GM12878 (cell line): Measurements from ENCODE around the gene ZNF692. TPM values are rescaled to one million over a fixed set of nuclear protein-coding genes. Genes with fewer than 3 reads are reported as not detected.
A peak's percentile ranks its signal among the peaks of the same experiment; 100 is the strongest.

ENCODE experiments used
- ATAC-seq: fragments of 200-7000 bp; cut with Tn5 transposase; 3 replicates; pipeline ENCODE4 v1.9.1; 2020; ENCODE audit warnings: mild to moderate bottlenecking, moderate library complexity
- BruUV-seq: library from RNA; stranded (reverse); fragments of 400-500 nt; replicated peaks from 2 replicates; lab custom pipeline; 2021; lab: Mats Ljungman, UMichigan
- CTCF ChIA-PET: fragments of 300-600 bp; sonication (Branson Sonifier 250); formaldehyde crosslinking; extraction: SDS; loops from one replicate; lab custom pipeline; 2021; ENCODE audit warnings: inconsistent platforms; lab: Yijun Ruan, JAX
- POLR2A ChIA-PET: fragments of 350-600 bp; formaldehyde crosslinking; extraction: SDS; loops from one replicate; lab custom pipeline; 2021; ENCODE audit warnings: inconsistent platforms; lab: Charles Lee
- RAD21 ChIA-PET: fragments of 300-600 bp; sonication (Branson Sonifier 250); formaldehyde crosslinking; loops from one replicate; lab custom pipeline; 2023; ENCODE audit warnings: antibody characterized with exemption; ENCODE audit not compliant: unreplicated experiment; lab: Charles Lee
- SMC1A ChIA-PET: fragments of 300-600 bp; sonication (Branson Sonifier 250); formaldehyde crosslinking; loops from one replicate; lab custom pipeline; 2023; ENCODE audit not compliant: unreplicated experiment, uncharacterized antibody; lab: Charles Lee
- DNase-seq: peaks from one replicate; pipeline ENCODE4 v3.0.0-alpha.2; 2011; ENCODE audit warnings: low read depth, low spot score
- FAIRE-seq: peaks from 3 replicates; lab custom pipeline; 2011; peaks lifted over from hg19 to GRCh38; lab: Jason Lieb, UNC
- H2AFZ ChIP-seq: 2 replicates; pipeline ENCODE4 v1.6.0; 2011; ENCODE audit warnings: low read depth, low read length, control low read depth; ENCODE audit not compliant: control insufficient read depth
- H3K27ac ChIP-seq: 2 replicates; pipeline ENCODE4 v1.5.1; 2011; ENCODE audit warnings: control low read depth; ENCODE audit not compliant: control insufficient read depth, insufficient read depth
- H3K27me3 ChIP-seq, 2 experiments: replicated peaks in 1 of 2; 2 replicates each; pipeline versions ENCODE4 v1.6.0 to v1.6.1; 2011; ENCODE audit warnings: low read length in 1 of 2; ENCODE audit not compliant: control insufficient read depth in 2 of 2, insufficient read depth in 2 of 2
- H3K36me3 ChIP-seq, 2 experiments: 2 replicates each; pipeline ENCODE4 v1.5.1; 2011; ENCODE audit warnings: low read length in 1 of 2; ENCODE audit not compliant: control insufficient read depth in 2 of 2, insufficient read depth in 2 of 2
- H3K4me1 ChIP-seq: 2 replicates; pipeline ENCODE4 v1.6.1; 2011; ENCODE audit warnings: mild to moderate bottlenecking, low read length, moderate library complexity, mixed read lengths; ENCODE audit not compliant: control insufficient read depth, insufficient read depth
- H3K4me2 ChIP-seq: 2 replicates; pipeline ENCODE4 v1.6.0; 2011; ENCODE audit warnings: control low read depth; ENCODE audit not compliant: control insufficient read depth, insufficient read depth
- H3K4me3 ChIP-seq: fragments of 200-600 bp; sonication (generic); 2 replicates; pipeline ENCODE4 v1.5.1; 2016
- H3K79me2 ChIP-seq: 2 replicates; pipeline ENCODE4 v1.6.0; 2011; ENCODE audit warnings: low read length; ENCODE audit not compliant: control insufficient read depth, insufficient read depth
- H3K9ac ChIP-seq: 2 replicates; pipeline ENCODE4 v1.8.0; 2011; ENCODE audit warnings: low read length, control low read depth, mixed read lengths; ENCODE audit not compliant: control insufficient read depth, insufficient read depth
- H3K9me3 ChIP-seq: replicated peaks from 3 replicates; pipeline ENCODE4 v1.5.1; 2011; ENCODE audit warnings: mild to moderate bottlenecking, low read length; ENCODE audit not compliant: control insufficient read depth, insufficient read depth
- H4K20me1 ChIP-seq: 2 replicates; pipeline ENCODE4 v1.6.0; 2011; ENCODE audit not compliant: control insufficient read depth, insufficient read depth
- MEF2B ChIP-seq: fragments of 450-650 bp; IDR thresholded peaks from 2 replicates; pipeline ENCODE4 v1.6.1; 2018; ENCODE audit warnings: mild to moderate bottlenecking, moderate library complexity; ENCODE audit not compliant: partially characterized antibody, poor library complexity, severe bottlenecking
- RUNX3 ChIP-seq: IDR thresholded peaks from 2 replicates; pipeline ENCODE4 v1.6.1; 2012; ENCODE audit warnings: low read length, inconsistent platforms
- TCF12 ChIP-seq: IDR thresholded peaks from 2 replicates; pipeline ENCODE4 v1.6.1; 2011; ENCODE audit warnings: low read depth, mild to moderate bottlenecking, low read length
- WGBS: methylation state at CpG from one replicate; pipeline ENCODE4 v1.1.6; 2016; ENCODE audit warnings: low lambda C conversion rate; ENCODE audit not compliant: insufficient replicate concordance, insufficient coverage; ENCODE audit errors: missing lambda C conversion rate; 5-methylcytosine and 5-hydroxymethylcytosine counted together
- in situ Hi-C: fragments of 300-500 bp; cut with MboI; formaldehyde crosslinking; loops from 9 replicates; pipeline ENCODE4 v1.14.3; 2018; ENCODE audit warnings: mixed read lengths
- intact Hi-C: fragments of 100-400 bp; cut with micrococcal nuclease; formaldehyde crosslinking; loops from one replicate; pipeline ENCODE4 v1.14.2; 2022; ENCODE audit not compliant: unreplicated experiment
- polyA plus RNA-seq, 11 experiments: library from polyadenylated mRNA; depleted of rRNA in 4 of 11; unstranded in 6 of 11; stranded (reverse) in 5 of 11; fragments of >200 nt; fragmentation: Nextera tagmentation in 4 of 11; fragmentation: Illumina TruSeq in 1 of 11; extraction: Ambion mirVana in 4 of 11; extraction: Trizol in 1 of 11; gene quantifications; 1 replicate in 1 of 11; 2 replicates in 10 of 11; pipeline versions ENCODE4 v1.2.1 to v1.2.3, GENCODE V29; 2011 to 2016; ENCODE audit warnings: inconsistent platforms in 2 of 11, missing spikeins in 2 of 11, low read depth in 1 of 11
- total RNA-seq, 4 experiments: library from RNA; depleted of rRNA in 3 of 4; stranded (reverse); fragments of >200 nt in 3 of 4; fragmentation: Illumina TruSeq in 1 of 4; extraction: Trizol in 1 of 4; gene quantifications; 2 replicates each; pipeline versions ENCODE4 v1.2.1 to v1.2.3, GENCODE V29; 2013 to 2021
- TF ChIP-seq, protein P1 (sequence below): fragments of 450-650 bp; IDR thresholded peaks from 2 replicates; pipeline ENCODE4 v1.6.1; 2017; ENCODE audit warnings: mild to moderate bottlenecking, low read depth, inconsistent platforms; ENCODE audit not compliant: poor library complexity, severe bottlenecking

Gene ZNF692
- total and polyA plus RNA-seq, 10 of the 15 experiments (the other 5 are each of a cell fraction or from before 2014, with no cell fraction given), result 5.3 to 76.6 (median 36.9) TPM

DNA sequence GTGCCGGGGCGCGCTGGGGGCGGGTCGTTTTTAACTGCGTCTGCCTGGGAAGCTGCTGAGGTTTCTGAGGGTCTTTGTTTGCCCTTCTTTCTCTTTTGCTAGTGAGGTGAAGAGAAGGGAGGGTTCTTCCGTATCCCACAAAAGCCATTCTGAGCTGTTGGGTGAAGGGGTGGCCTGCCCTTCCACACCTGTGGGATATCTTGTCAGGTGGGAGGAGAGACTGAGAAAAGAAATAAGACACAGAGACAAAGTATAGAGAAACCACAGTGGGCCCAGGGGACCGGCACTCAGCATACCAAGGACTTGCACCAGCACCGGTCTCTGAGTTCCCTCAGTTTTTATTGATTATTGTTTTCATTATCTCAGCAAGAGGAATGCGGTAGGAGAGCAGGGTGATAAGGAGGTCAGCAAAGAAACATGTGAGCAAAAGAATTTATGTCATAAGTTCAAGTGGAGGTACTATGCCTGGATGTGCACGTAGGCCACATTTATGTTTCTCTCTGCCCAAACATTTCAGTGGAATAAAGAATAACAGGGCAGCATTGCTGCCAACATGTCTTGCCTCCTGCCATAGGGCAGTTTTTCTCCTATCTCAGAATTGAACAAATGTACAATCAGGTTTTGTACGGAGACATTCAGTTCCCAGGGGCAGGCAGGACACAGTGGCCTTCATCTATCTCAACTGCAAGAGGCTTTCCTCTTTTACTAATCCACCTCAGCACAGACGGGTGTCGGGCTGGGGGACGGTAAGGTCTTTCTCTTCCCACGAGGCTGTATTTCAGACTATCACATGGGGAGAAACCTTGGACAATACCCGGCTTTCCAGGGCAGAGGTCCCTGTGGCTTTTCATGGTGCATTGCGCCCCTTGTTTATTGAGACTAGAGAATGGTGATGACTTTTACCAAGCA is 48.1 kb upstream of the ZNF692 start:
- peak; percentile 26 for ATAC-seq
- intact Hi-C loops, result loop anchor here (1.0 kb wide), 2 partner anchors 33 to 69 kb away; partner anchors contain the start of gene ZNF672
- TF ChIP-seq TCF12 (no peak), RUNX3 (peak; percentile 54), MEF2B (peak; percentile 86)
- TF ChIP-seq, protein P1, sequence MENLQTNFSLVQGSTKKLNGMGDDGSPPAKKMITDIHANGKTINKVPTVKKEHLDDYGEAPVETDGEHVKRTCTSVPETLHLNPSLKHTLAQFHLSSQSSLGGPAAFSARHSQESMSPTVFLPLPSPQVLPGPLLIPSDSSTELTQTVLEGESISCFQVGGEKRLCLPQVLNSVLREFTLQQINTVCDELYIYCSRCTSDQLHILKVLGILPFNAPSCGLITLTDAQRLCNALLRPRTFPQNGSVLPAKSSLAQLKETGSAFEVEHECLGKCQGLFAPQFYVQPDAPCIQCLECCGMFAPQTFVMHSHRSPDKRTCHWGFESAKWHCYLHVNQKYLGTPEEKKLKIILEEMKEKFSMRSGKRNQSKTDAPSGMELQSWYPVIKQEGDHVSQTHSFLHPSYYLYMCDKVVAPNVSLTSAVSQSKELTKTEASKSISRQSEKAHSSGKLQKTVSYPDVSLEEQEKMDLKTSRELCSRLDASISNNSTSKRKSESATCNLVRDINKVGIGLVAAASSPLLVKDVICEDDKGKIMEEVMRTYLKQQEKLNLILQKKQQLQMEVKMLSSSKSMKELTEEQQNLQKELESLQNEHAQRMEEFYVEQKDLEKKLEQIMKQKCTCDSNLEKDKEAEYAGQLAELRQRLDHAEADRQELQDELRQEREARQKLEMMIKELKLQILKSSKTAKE, result no peak
- TF ChIP-seq, all 136 proteins: peak for 2
- POLR2A ChIA-PET, result interaction anchor here (0.6 to 2.0 kb wide), 4 partner anchors 20 to 81 kb away, joined by 3 to 10 read pairs (median 5); partner anchors contain the start of gene SH3BP5L
- peak overlapping the region; percentile 59 for H3K27ac ChIP-seq
- peak overlapping the region; percentile 54 for H3K9ac ChIP-seq
- RAD21 ChIA-PET, result interaction anchor here (1.9 kb wide), 1 partner anchor 33 kb away, joined by 9 read pairs; no protein-coding TSS in a partner anchor
- H3K27me3 ChIP-seq, result no peaks in the 10 kb centered on the region
- no peaks in the 10 kb centered on the region for H3K9me3 ChIP-seq
- peak overlapping the region; percentile 95 for H2AFZ ChIP-seq
- peak overlapping the region; percentile 43 for H3K4me2 ChIP-seq
- in situ Hi-C loops, result no loop called here
- BruUV-seq, result TSS peak; percentile 81
- H3K4me1 ChIP-seq, result peaks cover 2% of the 10 kb centered on the region; the same call in 1 of the 2 replicates
- DNase-seq (no peak), FAIRE-seq (no peak)
- no peaks in the 10 kb centered on the region for H3K36me3 ChIP-seq
- CTCF ChIA-PET, result interaction anchor here (0.6 to 2.1 kb wide), 3 partner anchors 65 to 173 kb away, joined by 3 to 9 read pairs (median 3); partner anchors contain the start of gene SH3BP5L
- peaks cover 6% of the 10 kb centered on the region for H3K79me2 ChIP-seq
- 55% methylated on average over 12 of the region's 18 CpGs for whole genome bisulfite sequencing
- SMC1A ChIA-PET, result interaction anchor here (1.5 to 1.7 kb wide), 3 partner anchors 22 to 69 kb away, joined by 3 to 6 read pairs (median 4); partner anchors contain the start of gene ZNF672
- peak overlapping the region; percentile 92 for H3K4me3 ChIP-seq
- no peaks in the 10 kb centered on the region for H4K20me1 ChIP-seq
